Camera-type eye (tissue), 1 donor: ENCODE data around the gene CDK5R2. TPM values are rescaled to one million over a fixed set of nuclear protein-coding genes. Genes with fewer than 3 reads are reported as not detected.

Experiments
- total RNA-seq: library from RNA; depleted of rRNA; stranded (reverse); fragments of >200 nt; gene quantifications from one replicate; pipeline ENCODE4 v1.2.3, GENCODE V29; 2014

Gene CDK5R2
- total RNA-seq, result 16.2 TPM

DNA sequence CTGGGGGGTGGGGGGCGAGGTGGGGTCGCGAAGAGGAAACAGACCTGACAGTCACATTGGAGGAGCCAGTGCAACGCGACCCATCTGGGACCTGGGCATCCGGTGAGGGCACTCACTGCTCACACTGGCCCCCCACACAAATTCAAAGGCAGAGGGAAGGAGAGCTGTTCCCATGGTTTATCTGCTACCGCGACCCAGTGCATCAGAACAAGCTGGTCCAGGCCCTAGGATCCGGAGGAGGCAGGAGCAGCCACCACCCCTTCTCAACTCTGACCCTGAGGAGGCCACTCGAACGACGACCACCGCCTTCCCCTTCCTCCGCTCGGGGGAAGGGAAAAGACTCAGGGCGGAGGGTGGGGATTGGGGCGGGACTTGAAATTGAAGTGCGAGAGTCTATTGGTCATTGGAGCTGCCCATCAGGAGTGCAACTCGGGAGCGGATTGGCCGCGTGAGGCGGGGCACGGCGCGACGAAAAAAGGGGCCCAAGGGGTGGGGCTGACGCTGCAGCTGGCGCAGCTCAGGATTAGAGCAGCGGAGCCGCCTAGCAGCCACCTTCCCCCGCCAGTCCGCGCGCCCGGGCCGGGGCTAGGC lies at the start of gene CDK5R2:
Gene CDK5R2 (plus strand): TSS at position 526 of the 591 bp plus-strand sequence. CDS start 155 bp downstream, outside the sequence.

GRCh38 chr2:218985021-218985324 lies 25.5 kb downstream of the CDK5R2 start, which contains the start of gene FEV:
Gene FEV, minus strand, starts transcription at chr2:218985184. Its CDS starts 109 bp downstream, at chr2:218985075.

GRCh38 chr2:218993345-218994315 lies 34.2 kb downstream of the CDK5R2 start, which contains the start of gene CRYBA2:
Gene CRYBA2, minus strand, starts transcription at chr2:218993422. Its CDS starts 246 bp downstream, at chr2:218993176.

Other genes starting within 250 kb of the CDK5R2 start
- gene TTLL4, start 248.8 kb upstream of the CDK5R2 start, total RNA-seq, result 78.3 TPM
- gene CYP27A1, start 177.5 kb upstream of the CDK5R2 start, total RNA-seq, result 30.0 TPM
- 1.5 TPM for gene PRKAG3, start 127.9 kb upstream of the CDK5R2 start, total RNA-seq
- gene WNT6, start 99.9 kb upstream of the CDK5R2 start, total RNA-seq, result 1.0 TPM
- 8.1 TPM for gene WNT10A, start 78.8 kb upstream of the CDK5R2 start, total RNA-seq
- not detected for gene FEV, start 25.5 kb downstream of the CDK5R2 start, total RNA-seq
- gene CRYBA2, start 33.8 kb downstream of the CDK5R2 start, total RNA-seq, result 1,526 TPM
- gene CFAP65, start 81.8 kb downstream of the CDK5R2 start, total RNA-seq, result not detected
- gene IHH, start 101.3 kb downstream of the CDK5R2 start, total RNA-seq, result 3.8 TPM
- 12.1 TPM for gene NHEJ1, start 201.1 kb downstream of the CDK5R2 start, total RNA-seq
- gene SLC23A3, start 210.4 kb downstream of the CDK5R2 start, total RNA-seq, result 1.3 TPM
- gene CNPPD1, start 217.3 kb downstream of the CDK5R2 start, total RNA-seq, result 30.5 TPM
- 66.2 TPM for gene RETREG2, start 218.6 kb downstream of the CDK5R2 start, total RNA-seq
- gene ZFAND2B, start 247.1 kb downstream of the CDK5R2 start, total RNA-seq, result 22.6 TPM